ENCODE data around the gene GLI3. TPM values are rescaled to one million over a fixed set of nuclear protein-coding genes. Genes with fewer than 3 reads are reported as not detected.

The GLI3 gene
- polyA plus RNA-seq, 1 of the 3 experiments (the other 2 are of a cell fraction): 0.08 TPM

- no peak overlapping the region for H2AFZ ChIP-seq (ENCODE audit: low read depth)
- H3K27me3 ChIP-seq (ENCODE audit: insufficient read depth): peaks cover 16% of the 10 kb centered on the region
- POLR2A ChIA-PET: no interaction called here
- H3K4me2 ChIP-seq: no peak overlapping the region
- H3K9ac ChIP-seq: no peak overlapping the region
- H4K20me1 ChIP-seq (ENCODE audit: insufficient read depth): no peaks in the 10 kb centered on the region
- H3F3A ChIP-seq (replicated peaks; ENCODE audit: insufficient read depth): no peaks in the 10 kb centered on the region
- no peaks in the 10 kb centered on the region for H3K9me2 ChIP-seq
- CTCF ChIA-PET: interaction anchor here (1.4 kb wide), 1 partner anchor 19 kb away, joined by 3 read pairs; no protein-coding TSS in a partner anchor
- TF ChIP-seq TCF12 (IDR thresholded peaks at IDR 0.05): no peak
- TF ChIP-seq CHD2 (IDR thresholded peaks at IDR 0.05; ENCODE audit: low read length, partially characterized antibody): no peak
- no peak for TF ChIP-seq SIN3A (IDR thresholded peaks at IDR 0.05; ENCODE audit: borderline replicate concordance, low read depth, low read length)
- no peak for TF ChIP-seq POLR2AphosphoS5 (IDR thresholded peaks at IDR 0.05; ENCODE audit: low read depth, low read length)
- no peak for TF ChIP-seq ZBTB33 (IDR thresholded peaks at IDR 0.05; ENCODE audit: borderline replicate concordance, low read depth)
- no peak for TF ChIP-seq FOXJ3 (CRISPR knock-in tag; IDR thresholded peaks at IDR 0.05)
- TF ChIP-seq JUND (IDR thresholded peaks at IDR 0.05): no peak
- no peak for TF ChIP-seq YY1 (IDR thresholded peaks at IDR 0.05; ENCODE audit: low read depth)
- no peak for TF ChIP-seq FOXM1 (IDR thresholded peaks at IDR 0.05; ENCODE audit: low read depth)
- TF ChIP-seq EP300 (IDR thresholded peaks at IDR 0.05; ENCODE audit: borderline replicate concordance in 1 of 2, low read depth in 1 of 2, low read length in 1 of 2): no peak
- H3K4me1 ChIP-seq (ENCODE audit: control insufficient read depth in 1 of 2, insufficient read depth in 2 of 2, low read depth in 1 of 2, low read length in 1 of 2): no peaks in the 10 kb centered on the region
- H3K36me3 ChIP-seq (replicated peaks in 1 of 2; ENCODE audit: control insufficient read depth in 1 of 2, insufficient read depth in 2 of 2, low read length in 1 of 2): no peaks in the 10 kb centered on the region
- no peak overlapping the region for H3K27ac ChIP-seq (ENCODE audit: low read depth in 2 of 2, low read length in 1 of 2)
- no peak overlapping the region for H3K4me3 ChIP-seq (ENCODE audit: low read depth in 2 of 2, low read length in 1 of 2)
- no peaks in the 10 kb centered on the region for H3K79me2 ChIP-seq (ENCODE audit: insufficient read depth)
- no peak for DNase-seq
- no peaks in the 10 kb centered on the region for H3K9me3 ChIP-seq
Observed at GRCh38 chr7:42167631-42168236, 69.3 kb downstream of the GLI3 start.

DNA sequence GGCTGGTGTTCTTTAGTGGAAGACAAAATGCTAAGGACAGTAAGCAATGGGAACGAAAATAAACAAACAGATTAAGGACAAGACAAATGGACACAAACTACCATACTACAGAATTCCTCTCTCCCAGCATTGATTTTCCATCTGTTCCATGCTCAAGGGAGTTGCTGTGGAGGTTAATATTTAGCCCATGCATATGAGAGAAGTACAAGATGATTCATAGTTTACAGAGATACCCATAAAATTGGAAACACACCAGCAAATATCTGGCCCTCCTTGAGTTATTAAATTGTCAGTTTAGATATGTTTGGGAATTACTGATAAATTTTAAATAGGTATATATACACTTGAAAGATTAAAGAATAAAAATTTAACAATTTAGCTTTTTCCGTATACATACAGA is 69.8 kb downstream of the GLI3 start:
- no peak for DNase-seq
- ChIA-PET CTCF (interaction anchor here (1.4 kb wide), 1 partner anchor 19 kb away, joined by 3 read pairs; no protein-coding TSS in a partner anchor), POLR2A (no interaction called here)
- Histone ChIP-seq H2AFZ (ENCODE audit: low read depth) (no peak overlapping the region), H3K4me2 (no peak overlapping the region), H3K27me3 (ENCODE audit: insufficient read depth) (peaks cover 11% of the 10 kb centered on the region; the same call in 1 of the 2 replicates), H3K27ac (ENCODE audit: low read depth in 2 of 2, low read length in 1 of 2) (no peak overlapping the region), H3K79me2 (ENCODE audit: insufficient read depth) (no peaks in the 10 kb centered on the region), H3K9me2 (no peaks in the 10 kb centered on the region), H3K4me1 (ENCODE audit: control insufficient read depth in 1 of 2, insufficient read depth in 2 of 2, low read depth in 1 of 2, low read length in 1 of 2) (no peaks in the 10 kb centered on the region), H3K36me3 (replicated peaks in 1 of 2; ENCODE audit: control insufficient read depth in 1 of 2, insufficient read depth in 2 of 2, low read length in 1 of 2) (no peaks in the 10 kb centered on the region), H3K9ac (no peak overlapping the region), H3F3A (replicated peaks; ENCODE audit: insufficient read depth) (no peaks in the 10 kb centered on the region), H4K20me1 (ENCODE audit: insufficient read depth) (no peaks in the 10 kb centered on the region), H3K4me3 (ENCODE audit: low read depth in 2 of 2, low read length in 1 of 2) (no peak overlapping the region), H3K9me3 (no peaks in the 10 kb centered on the region)
- 16% methylated on average over 2 of the region's 2 CpGs for WGBS (ENCODE audit: low lambda C conversion rate)
- no peak for TF ChIP-seq SMC3 (IDR thresholded peaks at IDR 0.05; ENCODE audit: low read depth, low read length)
- TF ChIP-seq, protein P1, sequence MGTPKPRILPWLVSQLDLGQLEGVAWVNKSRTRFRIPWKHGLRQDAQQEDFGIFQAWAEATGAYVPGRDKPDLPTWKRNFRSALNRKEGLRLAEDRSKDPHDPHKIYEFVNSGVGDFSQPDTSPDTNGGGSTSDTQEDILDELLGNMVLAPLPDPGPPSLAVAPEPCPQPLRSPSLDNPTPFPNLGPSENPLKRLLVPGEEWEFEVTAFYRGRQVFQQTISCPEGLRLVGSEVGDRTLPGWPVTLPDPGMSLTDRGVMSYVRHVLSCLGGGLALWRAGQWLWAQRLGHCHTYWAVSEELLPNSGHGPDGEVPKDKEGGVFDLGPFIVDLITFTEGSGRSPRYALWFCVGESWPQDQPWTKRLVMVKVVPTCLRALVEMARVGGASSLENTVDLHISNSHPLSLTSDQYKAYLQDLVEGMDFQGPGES (IDR thresholded peaks at IDR 0.05; ENCODE audit: low read depth, low read length): no peak
- TF ChIP-seq USF1 (IDR thresholded peaks at IDR 0.05; ENCODE audit: borderline replicate concordance, low read depth): no peak
- no peak for TF ChIP-seq GABPA (IDR thresholded peaks at IDR 0.05; ENCODE audit: low read depth)
- TF ChIP-seq EZH2phosphoT487 (IDR thresholded peaks at IDR 0.05; ENCODE audit: borderline replicate concordance, low read depth): no peak
- no peak for TF ChIP-seq CHD2 (IDR thresholded peaks at IDR 0.05; ENCODE audit: low read length, partially characterized antibody)
- TF ChIP-seq PBX3 (IDR thresholded peaks at IDR 0.05): no peak
- TF ChIP-seq EP300 (IDR thresholded peaks at IDR 0.05; ENCODE audit: borderline replicate concordance in 1 of 2, low read depth in 1 of 2, low read length in 1 of 2): no peak
- TF ChIP-seq RCOR1 (IDR thresholded peaks at IDR 0.05; ENCODE audit: low read length): no peak
- TF ChIP-seq GATA2 (CRISPR knock-in tag; IDR thresholded peaks at IDR 0.05): no peak
- TF ChIP-seq SIN3A (IDR thresholded peaks at IDR 0.05; ENCODE audit: borderline replicate concordance, low read depth, low read length): no peak
- TF ChIP-seq, protein P2, sequence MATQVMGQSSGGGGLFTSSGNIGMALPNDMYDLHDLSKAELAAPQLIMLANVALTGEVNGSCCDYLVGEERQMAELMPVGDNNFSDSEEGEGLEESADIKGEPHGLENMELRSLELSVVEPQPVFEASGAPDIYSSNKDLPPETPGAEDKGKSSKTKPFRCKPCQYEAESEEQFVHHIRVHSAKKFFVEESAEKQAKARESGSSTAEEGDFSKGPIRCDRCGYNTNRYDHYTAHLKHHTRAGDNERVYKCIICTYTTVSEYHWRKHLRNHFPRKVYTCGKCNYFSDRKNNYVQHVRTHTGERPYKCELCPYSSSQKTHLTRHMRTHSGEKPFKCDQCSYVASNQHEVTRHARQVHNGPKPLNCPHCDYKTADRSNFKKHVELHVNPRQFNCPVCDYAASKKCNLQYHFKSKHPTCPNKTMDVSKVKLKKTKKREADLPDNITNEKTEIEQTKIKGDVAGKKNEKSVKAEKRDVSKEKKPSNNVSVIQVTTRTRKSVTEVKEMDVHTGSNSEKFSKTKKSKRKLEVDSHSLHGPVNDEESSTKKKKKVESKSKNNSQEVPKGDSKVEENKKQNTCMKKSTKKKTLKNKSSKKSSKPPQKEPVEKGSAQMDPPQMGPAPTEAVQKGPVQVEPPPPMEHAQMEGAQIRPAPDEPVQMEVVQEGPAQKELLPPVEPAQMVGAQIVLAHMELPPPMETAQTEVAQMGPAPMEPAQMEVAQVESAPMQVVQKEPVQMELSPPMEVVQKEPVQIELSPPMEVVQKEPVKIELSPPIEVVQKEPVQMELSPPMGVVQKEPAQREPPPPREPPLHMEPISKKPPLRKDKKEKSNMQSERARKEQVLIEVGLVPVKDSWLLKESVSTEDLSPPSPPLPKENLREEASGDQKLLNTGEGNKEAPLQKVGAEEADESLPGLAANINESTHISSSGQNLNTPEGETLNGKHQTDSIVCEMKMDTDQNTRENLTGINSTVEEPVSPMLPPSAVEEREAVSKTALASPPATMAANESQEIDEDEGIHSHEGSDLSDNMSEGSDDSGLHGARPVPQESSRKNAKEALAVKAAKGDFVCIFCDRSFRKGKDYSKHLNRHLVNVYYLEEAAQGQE (IDR thresholded peaks at IDR 0.05; ENCODE audit: low read depth, low read length): no peak
- TF ChIP-seq FOXM1 (IDR thresholded peaks at IDR 0.05; ENCODE audit: low read depth): no peak

All from SK-N-SH (cell line).